SK-N-MC (cell line): ENCODE data around the gene SASH3.

Experiments
- EZH2 ChIP-seq: fragments of 200-600 bp; sonication (generic); IDR thresholded peaks from one replicate; pipeline ENCODE4 v1.6.1; 2017; ENCODE audit warnings: antibody characterized with exemption
- FOXP2 ChIP-seq: optimal IDR thresholded peaks from 2 replicates; pipeline ENCODE3; 2011; ENCODE audit warnings: mild to moderate bottlenecking, moderate library complexity; ENCODE audit not compliant: insufficient read depth; ENCODE audit errors: extremely low read length, control extremely low read depth
- POLR2AphosphoS5 ChIP-seq: IDR thresholded peaks from 2 replicates; pipeline ENCODE4 v1.6.1; 2012; ENCODE audit warnings: mild to moderate bottlenecking, low read depth, low read length, borderline replicate concordance

DNA sequence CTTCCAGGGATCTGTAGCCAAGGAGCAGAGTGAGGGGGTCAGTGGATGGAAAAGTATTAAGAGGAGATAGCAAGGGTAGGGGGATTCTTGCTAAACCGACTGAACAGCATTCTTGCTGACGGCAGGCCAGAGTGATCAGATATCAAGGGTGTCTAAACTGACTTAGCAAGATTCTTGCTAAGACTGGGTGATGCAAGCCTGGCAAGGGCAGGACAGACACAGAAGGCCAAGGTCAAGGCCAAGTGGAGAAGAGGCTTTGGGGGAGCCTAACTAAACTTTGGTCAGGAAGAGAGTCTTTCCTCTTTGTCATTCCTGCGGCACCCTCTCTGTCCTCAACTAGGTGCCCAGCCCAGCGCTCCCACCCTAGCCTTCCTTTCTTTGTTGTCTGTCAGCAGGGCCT is 40.2 kb upstream of the SASH3 start:
- no peak for TF ChIP-seq EZH2
- no peak for TF ChIP-seq POLR2AphosphoS5
- no peak for TF ChIP-seq FOXP2
